Left ventricle myocardium inferior (tissue), 1 donor: ENCODE measurements around the gene MS4A10. TPM values are rescaled to one million over a fixed set of nuclear protein-coding genes. Genes with fewer than 3 reads are reported as not detected.

Experiments
- DNase-seq: peaks from one replicate; pipeline ENCODE4 v3.0.0-alpha.2; 2020
- H3K27ac ChIP-seq: fragments of 200-600 bp; replicated peaks from 2 replicates; pipeline ENCODE4 v1.8.0; 2021
- H3K27me3 ChIP-seq: fragments of 200-600 bp; 2 replicates; pipeline ENCODE4 v1.8.0; 2021; ENCODE audit warnings: low read depth
- H3K36me3 ChIP-seq: fragments of 200-600 bp; 2 replicates; pipeline ENCODE4 v1.8.0; 2021
- H3K4me1 ChIP-seq: fragments of 200-600 bp; 2 replicates; pipeline ENCODE4 v1.8.0; 2021
- H3K4me3 ChIP-seq: fragments of 200-600 bp; 2 replicates; pipeline ENCODE4 v1.8.0; 2021; ENCODE audit warnings: mild to moderate bottlenecking, moderate library complexity
- H3K9me3 ChIP-seq: fragments of 200-600 bp; replicated peaks from 2 replicates; pipeline ENCODE4 v1.8.0; 2021
- intact Hi-C: fragments of 100-400 bp; cut with micrococcal nuclease; formaldehyde crosslinking; loops from one replicate; pipeline ENCODE4 v1.11.0; 2022
- total RNA-seq: library from RNA; stranded (reverse); fragmentation: NEBNext Ultra II Directional; extraction: Animal tissue kit (Norgen Biotek cat#: 25700); gene quantifications from one replicate; pipeline ENCODE4 v1.2.1, GENCODE V29; 2021
- TF ChIP-seq, protein P1 (sequence below): fragments of 200-600 bp; IDR thresholded peaks from 2 replicates; pipeline ENCODE4 v1.8.0; 2021; ENCODE audit warnings: antibody characterized with exemption, mild to moderate bottlenecking, borderline replicate concordance
- donor health status: DM: no; HTN: yes; CAD: no; lungs with severe emphysema.

Gene MS4A10
- total RNA-seq, 1 donor from 2014 or later, result not detected

DNA sequence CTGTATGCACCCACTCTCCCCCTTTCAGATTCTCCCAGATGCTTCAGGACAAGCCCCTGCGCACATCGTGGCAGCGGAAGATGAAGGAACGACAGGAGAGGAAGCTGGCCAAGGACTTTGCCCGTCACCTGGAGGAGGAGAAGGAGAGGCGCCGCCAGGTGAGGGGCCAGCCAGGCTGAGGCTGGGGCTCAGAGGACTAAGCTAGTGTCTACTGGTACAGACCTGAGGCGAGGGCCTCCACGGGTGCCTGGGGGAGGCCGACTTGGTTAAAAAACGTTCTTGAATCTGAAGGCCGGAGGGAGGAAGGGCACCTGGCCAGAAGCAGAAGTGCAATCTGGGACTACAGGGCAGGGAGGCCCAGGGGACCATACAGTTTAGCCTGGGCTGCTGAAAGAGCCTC, 62.8 kb downstream of the MS4A10 start:
- no peak for DNase-seq
- Histone ChIP-seq H3K27me3 (peaks cover 8% of the 10 kb centered on the region), H3K4me3 (no peak overlapping the region), H3K36me3 (peaks cover 50% of the 10 kb centered on the region), H3K4me1 (peaks cover 21% of the 10 kb centered on the region), H3K9me3 (no peaks in the 10 kb centered on the region), H3K27ac (peak overlapping the region; percentile 16)
- intact Hi-C loops, result no loop called here
- TF ChIP-seq, protein P1, sequence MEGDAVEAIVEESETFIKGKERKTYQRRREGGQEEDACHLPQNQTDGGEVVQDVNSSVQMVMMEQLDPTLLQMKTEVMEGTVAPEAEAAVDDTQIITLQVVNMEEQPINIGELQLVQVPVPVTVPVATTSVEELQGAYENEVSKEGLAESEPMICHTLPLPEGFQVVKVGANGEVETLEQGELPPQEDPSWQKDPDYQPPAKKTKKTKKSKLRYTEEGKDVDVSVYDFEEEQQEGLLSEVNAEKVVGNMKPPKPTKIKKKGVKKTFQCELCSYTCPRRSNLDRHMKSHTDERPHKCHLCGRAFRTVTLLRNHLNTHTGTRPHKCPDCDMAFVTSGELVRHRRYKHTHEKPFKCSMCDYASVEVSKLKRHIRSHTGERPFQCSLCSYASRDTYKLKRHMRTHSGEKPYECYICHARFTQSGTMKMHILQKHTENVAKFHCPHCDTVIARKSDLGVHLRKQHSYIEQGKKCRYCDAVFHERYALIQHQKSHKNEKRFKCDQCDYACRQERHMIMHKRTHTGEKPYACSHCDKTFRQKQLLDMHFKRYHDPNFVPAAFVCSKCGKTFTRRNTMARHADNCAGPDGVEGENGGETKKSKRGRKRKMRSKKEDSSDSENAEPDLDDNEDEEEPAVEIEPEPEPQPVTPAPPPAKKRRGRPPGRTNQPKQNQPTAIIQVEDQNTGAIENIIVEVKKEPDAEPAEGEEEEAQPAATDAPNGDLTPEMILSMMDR, result no peak

DNA sequence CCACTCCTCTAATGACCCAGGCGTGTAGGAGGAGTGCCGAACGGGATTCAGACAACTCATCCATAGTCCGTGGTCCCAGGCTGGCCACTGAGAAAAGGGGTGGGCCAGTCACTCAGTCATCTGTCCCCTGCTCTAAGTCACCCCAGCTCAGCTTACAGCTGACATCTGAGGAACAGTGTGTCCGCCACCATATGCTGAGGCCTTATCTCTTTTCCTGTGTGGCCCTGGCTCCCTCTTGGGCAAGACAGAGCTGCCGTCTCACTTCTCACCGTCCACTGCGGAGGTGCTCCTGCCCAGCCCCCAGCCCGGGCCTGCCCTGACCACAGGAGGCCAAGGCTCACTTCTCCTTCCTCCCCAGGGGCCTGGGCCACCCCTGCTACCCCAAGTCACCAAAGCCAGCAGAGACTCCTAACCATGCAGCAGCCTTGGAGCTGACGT, 63.6 kb downstream of the MS4A10 start:
- Histone ChIP-seq H3K4me1 (peaks cover 13% of the 10 kb centered on the region), H3K36me3 (peaks cover 50% of the 10 kb centered on the region), H3K27me3 (peaks cover 13% of the 10 kb centered on the region), H3K4me3 (no peak overlapping the region), H3K27ac (peak overlapping the region; percentile 16), H3K9me3 (no peaks in the 10 kb centered on the region)
- intact Hi-C loops, result no loop called here
- DNase-seq, result no peak
- TF ChIP-seq, protein P1, result no peak

GRCh38 chr11:60849641-60850520, 64.7 kb downstream of the MS4A10 start:
- Histone ChIP-seq H3K27ac (no peak overlapping the region), H3K4me3 (no peak overlapping the region), H3K36me3 (peaks cover 50% of the 10 kb centered on the region), H3K27me3 (peaks cover 13% of the 10 kb centered on the region), H3K9me3 (no peaks in the 10 kb centered on the region), H3K4me1 (peaks cover 2% of the 10 kb centered on the region)
- intact Hi-C loops, result no loop called here
- DNase-seq, result no peak
- TF ChIP-seq, protein P1, result no peak

Other genes starting within 250 kb of the MS4A10 start
- not detected for gene MS4A8, start 85.7 kb upstream of the MS4A10 start, total RNA-seq
- not detected for gene MS4A18, start 60.6 kb upstream of the MS4A10 start, total RNA-seq
- not detected for gene MS4A15, start 28.5 kb upstream of the MS4A10 start, total RNA-seq
- gene CCDC86, start 56.8 kb downstream of the MS4A10 start, total RNA-seq, result 9.3 TPM
- gene PTGDR2, start 70.6 kb downstream of the MS4A10 start, total RNA-seq, result 2.3 TPM
- not detected for gene ZP1, start 82.2 kb downstream of the MS4A10 start, total RNA-seq
- 36.5 TPM for gene PRPF19, start 121.3 kb downstream of the MS4A10 start, total RNA-seq
- 86.7 TPM for gene TMEM109, start 128.8 kb downstream of the MS4A10 start, total RNA-seq
- 6.4 TPM for gene TMEM132A, start 139.1 kb downstream of the MS4A10 start, total RNA-seq
- 15.4 TPM for gene SLC15A3, start 166.8 kb downstream of the MS4A10 start, total RNA-seq
- 0.47 TPM for gene CD6, start 186.3 kb downstream of the MS4A10 start, total RNA-seq